Mesenchymal stem cell (in vitro differentiated cells and primary cell): Measurements from ENCODE around the gene MRPL11.
"Not testable (repeated sequence)": the region's sequence is repeated elsewhere in the genome, so short reads cannot be mapped to it uniquely, and the experiment has no call there.

Experiments
- DNase-seq: peaks from one replicate; pipeline ENCODE4 v3.0.0-alpha.2; 2013
- H2AFZ ChIP-seq: one replicate; pipeline ENCODE4 v1.6.1; 2013; ENCODE audit warnings: low read depth, mild to moderate bottlenecking, control low read depth, inconsistent platforms, low read length, moderate library complexity
- H2AK5ac ChIP-seq: 2 replicates; pipeline ENCODE4 v1.6.1; 2013; ENCODE audit warnings: low read length, moderate library complexity, mild to moderate bottlenecking, inconsistent platforms; ENCODE audit not compliant: severe bottlenecking
- H2BK120ac ChIP-seq: one replicate; pipeline ENCODE4 v1.6.1; 2013; ENCODE audit warnings: low read depth, mild to moderate bottlenecking, inconsistent platforms, low read length, moderate library complexity
- H2BK12ac ChIP-seq, 2 experiments: one replicate each; pipeline ENCODE4 v1.6.1; 2013; ENCODE audit warnings: inconsistent platforms in 2 of 2, low read length in 2 of 2, mild to moderate bottlenecking in 2 of 2, moderate library complexity in 2 of 2, control low read depth in 1 of 2
- H2BK15ac ChIP-seq: one replicate; pipeline ENCODE4 v1.6.1; 2013; ENCODE audit warnings: mild to moderate bottlenecking, low read depth, inconsistent platforms; ENCODE audit not compliant: poor library complexity, severe bottlenecking
- H2BK5ac ChIP-seq: 2 replicates; pipeline ENCODE4 v1.6.1; 2013; ENCODE audit warnings: low read depth, mild to moderate bottlenecking, low read length, control low read depth, inconsistent platforms; ENCODE audit not compliant: poor library complexity, severe bottlenecking
- H3K14ac ChIP-seq, 2 experiments: one replicate each; pipeline ENCODE4 v1.6.1; 2013; ENCODE audit warnings: inconsistent platforms in 2 of 2, low read length in 2 of 2, control low read depth in 1 of 2, mild to moderate bottlenecking in 1 of 2, moderate library complexity in 1 of 2
- H3K18ac ChIP-seq, 2 experiments: one replicate each; pipeline ENCODE4 v1.6.1; 2013; ENCODE audit warnings: inconsistent platforms in 2 of 2, low read length in 2 of 2, control low read depth in 1 of 2, low read depth in 1 of 2, mild to moderate bottlenecking in 1 of 2
- H3K23ac ChIP-seq, 2 experiments: one replicate each; pipeline ENCODE4 v1.6.1; 2013; ENCODE audit warnings: inconsistent platforms in 2 of 2, low read length in 2 of 2, mild to moderate bottlenecking in 2 of 2, moderate library complexity in 2 of 2, control low read depth in 1 of 2
- H3K27ac ChIP-seq: 2 replicates; pipeline ENCODE4 v1.5.1; 2013; ENCODE audit warnings: mild to moderate bottlenecking, moderate library complexity, low read length, control low read depth, inconsistent platforms; ENCODE audit not compliant: poor library complexity, severe bottlenecking
- H3K27me3 ChIP-seq, 2 experiments: 2 replicates each; pipeline versions ENCODE4 v1.6.1 to v1.7.0; 2013; ENCODE audit warnings: low read length in 2 of 2, mild to moderate bottlenecking in 2 of 2, moderate library complexity in 2 of 2, control low read depth in 1 of 2, inconsistent platforms in 1 of 2; ENCODE audit not compliant: control insufficient read depth in 1 of 2, insufficient read depth in 1 of 2
- H3K36me3 ChIP-seq, 2 experiments: 2 replicates each; pipeline versions ENCODE4 v1.6.1 to v1.7.0; 2013; ENCODE audit warnings: low read length in 2 of 2, control low read depth in 1 of 2, inconsistent platforms in 1 of 2, low read depth in 1 of 2, mild to moderate bottlenecking in 1 of 2; ENCODE audit not compliant: insufficient read depth in 2 of 2, control insufficient read depth in 1 of 2
- H3K4ac ChIP-seq, 2 experiments: one replicate each; pipeline ENCODE4 v1.6.1; 2013; ENCODE audit warnings: inconsistent platforms in 2 of 2, low read length in 2 of 2, mild to moderate bottlenecking in 2 of 2, moderate library complexity in 2 of 2, control low read depth in 1 of 2, low read depth in 1 of 2
- H3K4me1 ChIP-seq: 2 replicates; pipeline ENCODE4 v1.6.1; 2013; ENCODE audit warnings: low read depth, low read length, control low read depth; ENCODE audit not compliant: control insufficient read depth, insufficient read depth
- H3K4me2 ChIP-seq: 2 replicates; pipeline ENCODE4 v1.6.1; 2013; ENCODE audit warnings: low read length, mild to moderate bottlenecking, inconsistent platforms; ENCODE audit not compliant: poor library complexity, severe bottlenecking
- H3K4me3 ChIP-seq, 2 experiments: 2 replicates each; pipeline versions ENCODE4 v1.5.1 to v1.7.0; 2013; ENCODE audit warnings: low read length in 2 of 2, mild to moderate bottlenecking in 2 of 2, control low read depth in 1 of 2, low read depth in 1 of 2; ENCODE audit not compliant: insufficient read depth in 1 of 2
- H3K79me1 ChIP-seq: replicated peaks from 2 replicates; pipeline ENCODE4 v1.6.1; 2013; ENCODE audit warnings: mild to moderate bottlenecking, control low read depth, low read length, inconsistent platforms; ENCODE audit not compliant: poor library complexity, severe bottlenecking
- H3K9ac ChIP-seq: 2 replicates; pipeline ENCODE4 v1.7.0; 2013; ENCODE audit warnings: mild to moderate bottlenecking, low read length, moderate library complexity
- H3K9me3 ChIP-seq: 2 replicates; pipeline ENCODE4 v1.7.0; 2013; ENCODE audit warnings: mild to moderate bottlenecking, low read length; ENCODE audit not compliant: control insufficient read depth
- H4K8ac ChIP-seq: one replicate; pipeline ENCODE4 v1.6.1; 2013; ENCODE audit warnings: inconsistent platforms, mild to moderate bottlenecking, low read length, moderate library complexity
- H4K91ac ChIP-seq: one replicate; pipeline ENCODE4 v1.6.1; 2013; ENCODE audit warnings: mild to moderate bottlenecking, low read length, inconsistent platforms
- WGBS: methylation state at CpG from one replicate; pipeline ENCODE4 v1.1.7; 2013; ENCODE audit warnings: mixed read lengths; 5-methylcytosine and 5-hydroxymethylcytosine counted together

MRPL11 gene

GRCh38 chr11:66464916-66465315 is 26.3 kb upstream of the MRPL11 start:
- H3K14ac ChIP-seq = no peak overlapping the region

GRCh38 chr11:66464116-66464515 is 25.5 kb upstream of the MRPL11 start:
- H3K79me1 ChIP-seq, H3K23ac ChIP-seq, H3K27me3 ChIP-seq, H3K18ac ChIP-seq, DNase-seq, H2BK15ac ChIP-seq, H2BK120ac ChIP-seq, H3K36me3 ChIP-seq, H2BK5ac ChIP-seq, H3K4me3 ChIP-seq, H3K9me3 ChIP-seq, H3K27ac ChIP-seq, H2BK12ac ChIP-seq, H4K91ac ChIP-seq, H2AK5ac ChIP-seq, H3K9ac ChIP-seq, H3K14ac ChIP-seq, H2AFZ ChIP-seq, H3K4me2 ChIP-seq, H4K8ac ChIP-seq, H3K4ac ChIP-seq: not testable (repeated sequence)
- 100% methylated on average over 1 of the region's 5 CpGs for WGBS
- peaks cover 14% of the 10 kb centered on the region for H3K4me1 ChIP-seq

More at GRCh38 chr11:66464916-66465315, 26.3 kb upstream of the MRPL11 start:
- Histone ChIP-seq H3K79me1 (peaks cover 6% of the 10 kb centered on the region), H3K4me1 (peaks cover 14% of the 10 kb centered on the region), H2AK5ac (no peak overlapping the region), H3K18ac (no peak overlapping the region), H2AFZ (no peak overlapping the region), H3K27ac (no peak overlapping the region), H3K9ac (no peak overlapping the region), H2BK12ac (no peak overlapping the region), H3K4me2 (no peak overlapping the region), H4K91ac (no peak overlapping the region), H3K36me3 (no peaks in the 10 kb centered on the region), H3K27me3 (no peaks in the 10 kb centered on the region), H3K4ac (no peak overlapping the region), H3K23ac (peak overlapping the region in 1 of 2 experiments; percentile 34), H2BK5ac (no peak overlapping the region), H3K4me3 (no peak overlapping the region), H2BK15ac (no peak overlapping the region), H2BK120ac (no peak overlapping the region), H3K9me3 (no peaks in the 10 kb centered on the region), H4K8ac (no peak overlapping the region)
- DNase-seq = no peak
- WGBS = 100% methylated on average over 1 of the region's 1 CpG

DNA sequence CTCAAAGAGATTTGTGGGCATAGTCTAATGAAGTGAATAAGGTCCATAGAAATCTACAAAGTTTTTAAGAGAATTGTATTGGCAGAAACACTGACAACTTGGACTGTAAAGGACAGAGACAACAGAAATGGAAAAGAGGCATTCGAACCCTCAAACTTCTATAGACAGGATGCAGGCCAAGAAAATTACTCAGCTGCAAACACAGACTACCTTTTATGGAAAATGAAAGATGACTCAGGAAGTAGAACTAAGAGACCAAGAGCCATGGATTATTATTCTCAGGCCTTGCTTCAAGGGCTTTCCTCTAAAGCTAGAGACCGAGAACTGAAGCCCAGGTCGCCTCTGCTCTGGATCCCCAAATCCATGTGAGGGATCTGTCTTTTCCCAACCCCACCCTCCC is 24.3 kb upstream of the MRPL11 start:
- no peak overlapping the region for H2BK120ac ChIP-seq
- H2BK5ac ChIP-seq = no peak overlapping the region
- H2AFZ ChIP-seq = no peak overlapping the region
- peaks cover 14% of the 10 kb centered on the region for H3K4me1 ChIP-seq
- H2AK5ac ChIP-seq = no peak overlapping the region
- no peaks in the 10 kb centered on the region for H3K36me3 ChIP-seq
- no peak overlapping the region for H3K9ac ChIP-seq
- no peak overlapping the region for H3K14ac ChIP-seq
- no peak overlapping the region for H3K4me3 ChIP-seq
- H2BK15ac ChIP-seq = no peak overlapping the region
- WGBS = 92% methylated on average over 3 of the region's 3 CpGs
- H3K18ac ChIP-seq = no peak overlapping the region
- no peak for DNase-seq
- no peak overlapping the region for H3K4me2 ChIP-seq
- H3K4ac ChIP-seq = no peak overlapping the region
- no peak overlapping the region for H4K91ac ChIP-seq
- H2BK12ac ChIP-seq = no peak overlapping the region
- H4K8ac ChIP-seq = no peak overlapping the region
- H3K27ac ChIP-seq = no peak overlapping the region
- H3K23ac ChIP-seq = no peak overlapping the region
- H3K9me3 ChIP-seq = no peaks in the 10 kb centered on the region
- H3K27me3 ChIP-seq = peaks cover 0 to 10% of the 10 kb centered on the region in 2 experiments
- peaks cover 6% of the 10 kb centered on the region for H3K79me1 ChIP-seq

DNA sequence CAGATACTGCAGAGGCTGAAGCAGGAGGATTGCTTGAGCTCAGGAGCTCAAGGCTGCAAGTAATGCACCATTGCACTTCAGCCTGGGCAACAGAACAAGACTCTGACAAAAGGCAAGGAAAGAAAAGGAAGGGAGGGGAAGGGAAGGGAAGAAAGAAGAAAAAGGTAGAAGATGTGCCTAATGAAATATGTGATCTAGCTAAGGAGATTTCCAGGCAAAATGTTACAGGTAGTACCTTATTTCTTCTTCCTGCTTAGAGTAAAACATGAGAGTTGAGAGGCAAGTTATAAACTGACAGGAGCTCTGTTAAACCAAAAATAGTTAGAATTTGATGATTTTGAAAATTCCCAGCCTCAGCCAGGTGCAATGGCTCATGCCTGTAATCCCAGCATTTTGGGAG is 23.4 kb upstream of the MRPL11 start:
- Histone ChIP-seq H3K4me1 (peaks cover 7% of the 10 kb centered on the region), H3K18ac (no peak overlapping the region), H3K9me3 (no peaks in the 10 kb centered on the region), H3K23ac (no peak overlapping the region), H2AK5ac (no peak overlapping the region), H2BK120ac (no peak overlapping the region), H2BK5ac (no peak overlapping the region), H3K4me2 (no peak overlapping the region), H3K14ac (no peak overlapping the region), H3K4ac (no peak overlapping the region), H3K27ac (no peak overlapping the region), H3K4me3 (no peak overlapping the region), H4K91ac (no peak overlapping the region), H3K27me3 (peaks cover 0 to 10% of the 10 kb centered on the region in 2 experiments), H4K8ac (no peak overlapping the region), H3K79me1 (no peaks in the 10 kb centered on the region), H2AFZ (no peak overlapping the region), H3K9ac (no peak overlapping the region), H3K36me3 (no peaks in the 10 kb centered on the region), H2BK12ac (no peak overlapping the region), H2BK15ac (no peak overlapping the region)
- DNase-seq = no peak
